ENCODE measurements around the gene KRTAP4-6.

DNA sequence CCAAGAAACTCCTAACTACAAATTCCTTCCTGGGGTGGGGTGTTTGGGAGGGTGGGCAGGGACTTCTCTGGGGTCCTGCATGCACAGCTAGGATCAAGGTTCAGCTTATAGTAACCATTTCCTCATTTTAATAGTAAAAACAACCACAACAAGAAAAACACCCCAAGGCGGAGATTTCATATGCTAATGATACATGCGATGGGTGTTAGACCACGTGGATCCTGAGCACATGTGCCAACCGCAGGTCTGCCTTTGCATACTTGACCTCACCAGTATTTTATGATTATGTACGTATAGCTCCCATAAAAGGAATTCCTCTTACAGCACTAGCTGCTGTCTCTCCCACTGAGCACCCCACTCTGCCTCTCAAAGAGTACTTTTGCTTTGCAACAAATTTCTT lies 24.0 kb downstream of the KRTAP4-6 start:
- TF ChIP-seq CTCF (IDR thresholded peaks at IDR 0.05 in 8 of 11, conservative IDR thresholded peaks at IDR 0.05 in 3 of 11) (no peak), POLR2AphosphoS5 (IDR thresholded peaks at IDR 0.05) (no peak), POLR2A (IDR thresholded peaks at IDR 0.05) (no peak)
